ENCODE results near the gene FAM117A.

Gene FAM117A

DNA sequence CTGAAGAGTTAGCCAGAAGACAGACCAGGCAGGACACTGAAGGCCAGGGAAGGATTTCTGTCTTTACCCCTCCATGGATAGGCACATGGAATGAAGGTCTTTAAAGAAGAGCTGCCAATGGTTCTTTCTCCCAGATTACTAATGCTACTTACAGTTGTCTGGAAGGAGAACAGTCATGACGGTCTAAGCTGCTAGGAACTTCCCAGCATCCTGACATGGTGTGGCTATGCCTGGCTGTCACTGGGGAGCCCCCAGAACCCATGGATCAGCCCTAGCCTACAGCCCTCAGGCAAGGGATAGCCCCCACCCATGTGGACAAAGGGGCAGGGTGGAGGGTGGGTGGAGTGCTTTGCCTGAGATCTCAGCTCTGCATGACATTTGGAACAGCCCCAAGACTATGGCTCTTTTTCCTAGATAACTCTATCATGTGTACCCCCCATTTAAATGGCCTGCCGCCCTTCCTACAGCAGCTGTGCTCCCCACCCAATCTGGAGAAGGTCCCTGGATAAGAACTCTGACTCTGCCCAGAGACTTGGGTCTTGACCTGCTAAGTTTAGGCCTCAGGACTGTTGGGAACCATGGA is 15.3 kb upstream of the FAM117A start:
- DNase-seq (ENCODE audit: low read depth): no peak
- no peak for TF ChIP-seq CTCF (IDR thresholded peaks at IDR 0.05; ENCODE audit: low read depth, low read length, missing control alignments)
- no peak overlapping the region for H3K4me3 ChIP-seq (ENCODE audit: low read depth, low read length)

GRCh38 chr17:49777563-49777962 is 13.6 kb upstream of the FAM117A start:
- no peak overlapping the region for H3K4me3 ChIP-seq (ENCODE audit: low read depth, low read length)
- no peak for TF ChIP-seq CTCF (IDR thresholded peaks at IDR 0.05; ENCODE audit: low read depth, low read length, missing control alignments)
- DNase-seq (ENCODE audit: low read depth): no peak

DNA sequence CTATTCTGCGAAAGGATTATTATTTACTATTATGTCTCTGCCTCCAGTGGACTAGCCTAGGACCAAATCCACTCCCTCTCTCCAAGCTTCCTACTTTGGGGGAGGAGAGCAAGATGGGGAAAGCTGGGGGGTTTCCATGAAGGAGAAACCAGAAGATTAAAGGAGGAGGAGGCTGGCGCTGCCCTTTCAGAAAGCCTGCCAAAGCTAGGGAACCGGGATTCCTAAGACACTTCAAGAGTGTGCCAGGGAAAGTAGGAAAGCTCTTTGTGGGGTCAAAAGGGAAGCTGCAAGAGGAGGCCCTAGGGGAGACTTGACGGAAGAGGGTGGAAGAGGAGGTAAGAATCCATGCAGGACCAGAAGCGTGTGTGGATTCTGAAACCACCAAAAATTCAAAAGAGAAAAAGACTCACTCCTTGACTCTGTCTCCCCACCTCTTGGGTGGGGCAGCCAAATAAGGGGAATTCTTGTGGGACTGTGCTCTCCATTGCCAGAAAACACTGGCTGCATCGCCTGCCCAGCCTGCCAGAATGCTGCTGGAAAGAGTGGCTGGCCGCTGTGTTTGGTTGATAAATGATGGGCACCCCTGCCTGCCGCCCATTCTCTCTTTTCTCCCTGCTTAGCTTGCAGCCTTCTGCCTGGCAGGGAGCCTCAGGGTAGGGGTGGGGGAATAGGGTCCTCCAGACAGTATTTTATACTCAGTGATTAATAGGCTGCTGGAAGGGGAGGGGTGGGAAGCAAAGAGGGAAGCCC is 12.8 kb upstream of the FAM117A start:
- DNase-seq (ENCODE audit: low read depth): no peak
- no peak overlapping the region for H3K4me3 ChIP-seq (ENCODE audit: low read depth, low read length)
- no peak for TF ChIP-seq CTCF (IDR thresholded peaks at IDR 0.05; ENCODE audit: low read depth, low read length, missing control alignments)

DNA sequence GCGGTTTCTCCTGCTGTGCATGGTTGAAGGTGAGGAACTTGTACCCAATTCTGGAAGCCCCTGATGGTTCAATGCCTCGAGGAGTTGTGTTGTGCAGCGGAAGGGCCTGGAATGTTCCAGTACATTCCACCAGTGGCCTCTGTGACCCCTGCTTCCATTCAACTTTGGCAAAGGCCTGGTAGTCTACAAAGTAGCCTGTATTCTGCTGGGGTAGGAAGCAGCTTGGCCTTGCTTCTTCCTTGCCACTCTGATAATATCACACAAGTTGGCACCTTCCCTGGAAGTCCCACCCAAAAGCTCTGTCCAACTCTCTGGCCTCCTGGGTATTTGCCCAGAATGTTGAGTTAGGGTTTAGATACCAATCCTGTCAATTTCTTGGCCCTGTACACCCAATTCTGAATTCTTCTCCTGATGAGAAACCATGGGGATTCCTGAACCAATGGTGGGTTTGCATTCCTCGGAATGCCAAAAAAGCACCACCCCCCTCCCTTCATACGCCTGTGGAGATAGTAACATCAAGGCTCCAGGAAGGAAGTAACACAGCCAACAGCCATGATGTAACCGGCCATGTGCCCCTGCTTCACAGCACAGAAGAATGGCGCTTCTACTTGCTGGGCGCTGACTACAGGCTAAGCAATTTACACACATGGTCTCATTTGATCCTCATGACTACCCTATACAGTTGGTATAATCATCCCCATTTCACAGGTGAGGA is 11.8 kb upstream of the FAM117A start:
- no peak overlapping the region for H3K4me3 ChIP-seq (ENCODE audit: low read depth, low read length)
- no peak for DNase-seq (ENCODE audit: low read depth)
- TF ChIP-seq CTCF (IDR thresholded peaks at IDR 0.05; ENCODE audit: low read depth, low read length, missing control alignments): no peak

GRCh38 chr17:49766918-49767530 is 3.1 kb upstream of the FAM117A start:
- no peak overlapping the region for H3K4me3 ChIP-seq (ENCODE audit: low read depth, low read length)
- TF ChIP-seq CTCF (IDR thresholded peaks at IDR 0.05; ENCODE audit: low read depth, low read length, missing control alignments): no peak
- no peak for DNase-seq (ENCODE audit: low read depth)

DNA sequence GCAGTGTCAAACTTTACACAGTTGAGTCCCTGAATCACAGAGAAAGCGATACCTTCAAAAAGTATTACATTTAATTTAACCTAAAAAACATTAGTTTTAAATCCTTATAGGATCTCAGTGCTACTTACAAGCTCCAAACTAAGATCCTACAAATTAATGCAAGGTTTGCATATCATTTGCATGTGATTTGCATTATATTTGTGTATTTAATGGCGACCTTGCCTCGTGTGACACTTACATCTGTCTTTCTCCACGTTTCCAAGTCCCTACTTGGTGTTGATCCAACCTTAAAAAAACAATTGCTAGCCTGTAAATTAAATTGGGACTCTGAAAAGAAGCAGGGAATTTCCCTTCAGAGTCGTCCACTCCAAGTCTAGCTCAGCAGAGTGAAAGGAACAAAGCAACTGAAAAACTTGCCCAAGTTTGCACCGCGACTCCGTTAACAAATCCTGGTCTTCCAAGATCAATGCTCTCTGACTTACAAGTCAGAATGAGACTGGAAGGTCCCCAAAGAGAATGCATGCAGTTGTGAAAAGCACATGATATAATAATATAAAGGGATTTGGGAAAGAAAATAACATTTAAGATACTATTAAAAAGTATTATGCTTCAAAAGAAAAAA is 739 bp upstream of the FAM117A start:
- no peak for TF ChIP-seq CTCF (IDR thresholded peaks at IDR 0.05; ENCODE audit: low read depth, low read length, missing control alignments)
- no peak for DNase-seq (ENCODE audit: low read depth)

More for the DNA sequence above, 739 bp upstream of the FAM117A start:
- peak overlapping the region; percentile 26; the same call in 1 of the 2 replicates for H3K4me3 ChIP-seq (ENCODE audit: low read depth, low read length)
